NT2/D1 (cell line): ENCODE measurements around the gene GGA2.
"Not testable (repeated sequence)": the region's sequence is repeated elsewhere in the genome, so short reads cannot be mapped to it uniquely, and the experiment has no call there.

Experiments
- DNase-seq: peaks from one replicate; pipeline ENCODE4 v3.0.0-alpha.2; 2011; ENCODE audit warnings: low read depth, low spot score
- H3K27me3 ChIP-seq: 2 replicates; pipeline ENCODE4 v1.6.0; 2011; ENCODE audit warnings: mild to moderate bottlenecking; ENCODE audit not compliant: insufficient read length, insufficient read depth
- H3K36me3 ChIP-seq: 2 replicates; pipeline ENCODE4 v1.6.1; 2011; ENCODE audit warnings: mild to moderate bottlenecking, low read length, mixed read lengths; ENCODE audit not compliant: insufficient read depth, insufficient read length
- H3K4me1 ChIP-seq: 2 replicates; pipeline ENCODE4 v1.5.1; 2011; ENCODE audit not compliant: insufficient read depth, insufficient read length
- H3K4me3 ChIP-seq: 2 replicates; pipeline ENCODE4 v1.5.1; 2011; ENCODE audit warnings: low read depth; ENCODE audit not compliant: insufficient read length
- H3K9ac ChIP-seq: 2 replicates; pipeline ENCODE4 v1.6.0; 2011; ENCODE audit warnings: low read depth; ENCODE audit not compliant: insufficient read length
- H3K9me3 ChIP-seq: 2 replicates; pipeline ENCODE4 v1.5.1; 2011; ENCODE audit warnings: mild to moderate bottlenecking, low read length; ENCODE audit not compliant: insufficient read depth
- SUZ12 ChIP-seq: IDR thresholded peaks from 2 replicates; pipeline ENCODE4 v1.6.1; 2011; ENCODE audit not compliant: insufficient read length, insufficient read depth; ENCODE audit errors: extremely low read depth
- YY1 ChIP-seq: IDR thresholded peaks from 2 replicates; pipeline ENCODE4 v1.6.1; 2011; ENCODE audit not compliant: insufficient read length, insufficient read depth
- ZNF274 ChIP-seq: IDR thresholded peaks from 2 replicates; pipeline ENCODE4 v1.6.1; 2011; ENCODE audit warnings: mild to moderate bottlenecking, low read depth, low read length

GGA2 gene

DNA sequence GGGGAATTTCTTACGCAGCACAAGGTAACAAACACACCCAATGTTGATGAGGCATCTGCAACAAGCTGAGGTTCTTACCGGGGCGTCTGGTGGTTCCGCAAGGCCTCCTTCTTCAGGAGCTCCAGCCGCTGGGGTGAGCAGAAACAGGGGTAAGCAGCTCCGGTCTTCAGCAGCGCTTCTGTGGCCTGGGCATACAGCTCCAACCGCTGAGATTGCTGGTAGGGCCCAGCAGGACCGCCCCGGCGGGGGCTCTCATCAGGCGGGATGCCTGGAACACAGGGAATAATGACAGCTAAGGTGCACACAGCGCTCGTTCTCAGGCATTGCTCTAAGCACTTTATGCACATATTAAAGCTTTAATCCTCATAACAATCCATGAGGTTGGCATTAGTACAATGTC, 34.1 kb upstream of the GGA2 start:
- H3K27me3 ChIP-seq, result no peaks in the 10 kb centered on the region
- DNase-seq, result no peak
- H3K9me3 ChIP-seq, result no peaks in the 10 kb centered on the region
- H3K9ac ChIP-seq, result no peak overlapping the region
- TF ChIP-seq ZNF274 (no peak), YY1 (no peak), SUZ12 (no peak)
- peaks cover 92% of the 10 kb centered on the region for H3K36me3 ChIP-seq
- H3K4me3 ChIP-seq, result no peak overlapping the region
- no peaks in the 10 kb centered on the region for H3K4me1 ChIP-seq

DNA sequence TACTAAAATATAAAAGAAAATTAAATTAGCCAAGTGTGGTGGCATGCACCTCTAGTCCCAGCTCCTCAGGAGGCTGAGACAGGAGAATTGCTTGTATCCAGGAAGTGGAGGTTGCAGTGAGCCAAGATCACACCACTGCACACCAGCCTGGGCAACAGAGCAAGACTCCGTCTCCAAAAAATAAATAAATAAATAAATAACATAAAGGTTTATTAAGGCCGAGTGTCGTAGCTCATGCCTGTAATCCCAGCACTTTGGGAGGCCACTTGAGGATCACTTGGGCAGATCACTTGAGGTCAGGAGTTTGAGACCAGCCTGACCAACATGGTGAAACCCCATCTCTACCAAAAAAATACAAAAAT, 30.5 kb upstream of the GGA2 start:
- H3K9me3 ChIP-seq, H3K4me1 ChIP-seq: not testable (repeated sequence)
- peaks cover 93% of the 10 kb centered on the region for H3K36me3 ChIP-seq

DNA sequence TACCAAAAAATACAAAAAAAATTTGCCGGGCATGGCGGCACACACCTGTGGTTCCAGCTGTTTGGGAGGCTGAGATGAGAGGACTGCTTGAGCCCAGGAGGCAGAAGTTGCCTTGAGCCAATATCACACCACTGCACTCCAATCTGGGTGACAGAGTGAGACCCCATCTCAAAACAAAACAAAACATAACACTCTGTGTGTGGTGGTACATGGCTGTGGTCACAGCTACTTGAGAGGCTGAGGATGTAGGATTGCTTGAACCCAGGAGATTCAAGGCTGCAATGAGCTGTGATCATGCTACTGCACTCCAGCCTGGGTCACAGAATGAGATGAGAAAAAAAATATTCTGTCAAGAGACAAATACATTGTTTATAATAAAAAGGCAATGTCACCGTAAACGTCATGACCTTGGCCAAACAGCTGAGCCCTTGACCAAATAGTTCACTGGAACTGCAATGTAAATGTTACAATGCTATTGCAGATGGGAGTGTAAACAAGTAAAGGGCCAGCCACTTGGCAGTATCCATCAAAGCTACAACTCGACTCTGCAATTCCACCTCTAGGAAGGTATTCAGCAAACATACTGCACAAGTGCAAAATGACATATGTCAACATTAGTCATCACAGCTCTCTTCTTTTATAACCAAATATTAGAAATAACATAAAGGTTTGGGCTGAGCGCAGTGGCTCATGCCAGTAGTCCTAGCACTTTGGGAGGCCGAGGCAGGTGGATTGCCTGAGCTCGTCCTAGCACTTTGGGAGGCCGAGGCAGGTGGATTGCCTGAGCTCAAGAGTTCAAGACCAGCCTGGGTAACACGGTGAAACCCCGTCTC, 29.9 kb upstream of the GGA2 start:
- no peaks in the 10 kb centered on the region for H3K27me3 ChIP-seq
- H3K9me3 ChIP-seq, result no peaks in the 10 kb centered on the region
- H3K36me3 ChIP-seq, result peaks cover 93% of the 10 kb centered on the region
- DNase-seq, result no peak
- no peak overlapping the region for H3K9ac ChIP-seq
- TF ChIP-seq ZNF274 (no peak), SUZ12 (no peak), YY1 (no peak)
- H3K4me1 ChIP-seq, result no peaks in the 10 kb centered on the region
- H3K4me3 ChIP-seq, result no peak overlapping the region

More for the DNA sequence above, 30.5 kb upstream of the GGA2 start:
- not testable (repeated sequence) for H3K9ac ChIP-seq, H3K4me3 ChIP-seq, DNase-seq, H3K27me3 ChIP-seq

DNA sequence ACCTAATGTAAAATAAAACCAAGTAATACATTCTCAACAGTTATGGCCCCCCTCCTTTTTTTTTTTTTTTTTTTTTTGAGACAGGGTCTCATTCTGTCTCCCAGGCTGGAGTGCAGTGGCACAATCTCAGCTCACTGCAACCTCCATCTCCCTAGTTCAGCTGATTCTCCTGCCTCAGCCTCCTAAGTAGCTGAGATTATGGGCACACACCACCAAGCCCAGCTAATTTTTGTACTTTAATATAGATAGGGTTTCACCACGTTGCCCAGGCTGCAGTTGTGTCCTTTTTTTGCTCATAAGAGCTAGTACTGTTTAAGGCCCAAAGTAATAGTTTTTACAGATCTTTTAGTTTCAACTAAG, 28.6 kb upstream of the GGA2 start:
- no peak overlapping the region for H3K4me3 ChIP-seq
- peaks cover 94% of the 10 kb centered on the region for H3K36me3 ChIP-seq
- H3K9me3 ChIP-seq, result no peaks in the 10 kb centered on the region
- no peaks in the 10 kb centered on the region for H3K27me3 ChIP-seq
- no peak overlapping the region for H3K9ac ChIP-seq
- TF ChIP-seq YY1 (no peak), ZNF274 (no peak), SUZ12 (no peak)
- H3K4me1 ChIP-seq, result no peaks in the 10 kb centered on the region
- no peak for DNase-seq

DNA sequence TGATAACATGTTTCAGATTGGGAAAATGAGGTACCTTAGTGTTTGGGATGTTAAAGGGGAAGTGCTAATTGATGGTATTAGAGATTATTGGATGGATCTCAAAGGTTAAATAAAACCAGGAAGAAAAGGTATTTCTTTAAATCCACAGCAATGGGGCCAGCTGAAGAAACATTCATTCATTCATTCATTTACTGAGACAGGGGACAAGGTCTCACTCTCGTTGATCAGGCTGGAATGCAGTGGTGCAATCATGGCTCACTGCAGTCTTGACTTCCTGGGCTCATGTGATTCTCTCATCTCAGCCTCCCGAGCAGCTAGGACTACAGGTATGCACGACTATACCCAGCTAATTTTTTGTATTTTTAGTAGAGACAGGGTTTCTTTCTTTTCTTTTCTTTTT, 27.1 kb upstream of the GGA2 start:
- Histone ChIP-seq H3K4me3 (no peak overlapping the region), H3K9me3 (no peaks in the 10 kb centered on the region), H3K36me3 (peaks cover 93% of the 10 kb centered on the region), H3K27me3 (no peaks in the 10 kb centered on the region), H3K9ac (no peak overlapping the region), H3K4me1 (no peaks in the 10 kb centered on the region)
- TF ChIP-seq ZNF274, result no peak
- no peak for TF ChIP-seq YY1
- no peak for TF ChIP-seq SUZ12
- DNase-seq, result no peak

DNA sequence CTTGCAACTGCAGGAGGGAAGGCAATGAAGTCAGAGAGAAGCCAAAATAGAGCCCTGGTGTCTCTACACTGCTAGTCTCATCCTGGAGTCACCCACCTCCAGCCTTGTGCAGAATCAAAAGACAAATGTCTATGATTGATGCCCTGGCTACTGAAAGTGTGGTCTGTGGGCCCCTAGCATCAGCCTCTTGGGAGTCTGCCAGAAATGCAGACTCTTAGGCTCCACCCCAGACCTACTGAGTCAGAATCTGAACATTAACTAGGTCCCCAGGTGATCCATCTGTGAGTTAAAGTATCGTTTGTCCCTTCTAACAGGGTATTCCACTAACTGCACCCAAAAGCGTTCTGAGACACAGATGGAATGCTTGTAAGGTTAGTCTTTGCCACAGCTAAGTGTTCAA, 25.6 kb upstream of the GGA2 start:
- no peak for DNase-seq
- TF ChIP-seq ZNF274 (no peak), YY1 (no peak), SUZ12 (no peak)
- Histone ChIP-seq H3K4me1 (no peaks in the 10 kb centered on the region), H3K4me3 (no peak overlapping the region), H3K27me3 (no peaks in the 10 kb centered on the region), H3K9ac (no peak overlapping the region), H3K36me3 (peaks cover 92% of the 10 kb centered on the region), H3K9me3 (no peaks in the 10 kb centered on the region)

DNA sequence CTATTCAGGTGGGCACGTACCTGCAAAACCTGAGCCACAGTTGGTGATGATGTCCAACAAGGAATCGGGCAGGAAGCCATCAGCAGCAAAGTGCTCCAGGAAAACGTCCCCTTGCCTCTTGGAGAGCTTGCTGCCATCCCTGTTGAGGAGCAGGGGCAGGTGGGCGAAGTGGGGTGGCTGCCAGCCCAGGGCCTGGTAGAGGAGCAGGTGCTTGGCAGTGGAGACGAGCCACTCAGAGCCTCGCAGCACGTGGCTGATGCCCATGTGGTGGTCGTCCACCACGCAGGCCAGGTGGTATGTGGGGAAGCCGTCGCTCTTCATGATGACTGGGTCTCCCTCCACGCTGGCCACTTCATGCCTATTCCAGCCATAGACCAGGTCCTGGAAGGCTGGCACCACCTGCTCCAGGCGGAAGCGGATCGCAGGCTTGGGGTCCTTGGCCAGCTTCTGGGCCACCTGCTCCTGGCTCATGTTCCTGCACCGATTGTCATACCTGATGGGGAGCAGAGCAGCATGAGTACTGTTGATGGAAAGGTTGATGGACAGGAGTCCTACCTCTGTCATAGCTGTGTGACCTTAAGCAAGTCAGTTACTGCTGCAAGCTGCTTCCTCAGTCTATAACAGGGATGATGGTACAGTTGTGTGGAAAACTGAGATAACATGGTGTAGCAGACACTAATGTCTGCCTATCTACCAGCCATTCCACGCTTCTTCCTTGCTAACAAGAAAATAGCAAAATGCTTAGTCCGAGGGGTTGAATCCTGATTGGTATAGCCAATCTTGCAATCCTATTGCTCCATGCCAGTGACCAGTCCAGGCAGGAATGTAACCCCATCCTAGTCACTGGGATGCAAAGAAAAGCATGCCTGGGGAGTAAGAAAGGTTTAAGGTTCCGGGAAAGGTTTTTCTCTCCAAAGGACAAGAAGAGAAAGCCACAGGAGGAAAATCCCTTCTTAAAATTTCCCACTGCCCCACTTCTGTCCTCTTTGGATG, 24.9 kb upstream of the GGA2 start:
- H3K4me1 ChIP-seq, result no peaks in the 10 kb centered on the region
- no peaks in the 10 kb centered on the region for H3K9me3 ChIP-seq
- H3K27me3 ChIP-seq, result no peaks in the 10 kb centered on the region
- no peak overlapping the region for H3K4me3 ChIP-seq
- H3K36me3 ChIP-seq, result peaks cover 90% of the 10 kb centered on the region
- TF ChIP-seq ZNF274 (no peak), YY1 (no peak), SUZ12 (no peak)
- DNase-seq, result no peak
- no peak overlapping the region for H3K9ac ChIP-seq
